ENCODE measurements around the gene CFH. TPM values are rescaled to one million over a fixed set of nuclear protein-coding genes. Genes with fewer than 3 reads are reported as not detected.
"Not testable (repeated sequence)": the region's sequence is repeated elsewhere in the genome, so short reads cannot be mapped to it uniquely, and the experiment has no call there.

Gene CFH
- total and polyA plus RNA-seq, 7 donors, result 5.3 to 40.2 (median 31.6) TPM

- Histone ChIP-seq H3K4me3 (no peak overlapping the region), H3K36me3 (no peaks in the 10 kb centered on the region), H3K27me3 (no peaks in the 10 kb centered on the region), H3K4me1 (no peaks in the 10 kb centered on the region), H3K27ac (no peak overlapping the region), H3K9me3 (no peaks in the 10 kb centered on the region)
- intact Hi-C loops (cut with DNase I), result no loop called here
- WGBS, 2 donors, result 87 to 89% methylated on average over 2 of the region's 2 CpGs
- TF ChIP-seq POLR2AphosphoS5 (IDR thresholded peaks at IDR 0.05) (no peak), POLR2A (IDR thresholded peaks at IDR 0.05) (no peak), CTCF (IDR thresholded peaks at IDR 0.05) (no peak), EP300 (IDR thresholded peaks at IDR 0.05) (no peak)
- no peak for DNase-seq
These were observed 13.4 kb upstream of the CFH start for GRCh38 chr1:196638466-196638865.

GRCh38 chr1:196639291-196639690 is 12.6 kb upstream of the CFH start:
- 78 to 79% methylated on average over 5 of the region's 5 CpGs for WGBS, 2 donors
- DNase-seq; H3K27me3 ChIP-seq; H3K4me1 ChIP-seq; H3K36me3 ChIP-seq; intact Hi-C loops (cut with DNase I); H3K27ac ChIP-seq; H3K9me3 ChIP-seq; H3K4me3 ChIP-seq: not testable (repeated sequence)

GRCh38 chr1:196640976-196641375 is 10.9 kb upstream of the CFH start:
- no peaks in the 10 kb centered on the region for H3K27me3 ChIP-seq
- intact Hi-C loops (cut with DNase I), result no loop called here
- no peaks in the 10 kb centered on the region for H3K4me1 ChIP-seq
- H3K9me3 ChIP-seq, result no peaks in the 10 kb centered on the region
- H3K4me3 ChIP-seq, result no peak overlapping the region
- no peak for DNase-seq
- H3K27ac ChIP-seq, result no peak overlapping the region
- H3K36me3 ChIP-seq, result no peaks in the 10 kb centered on the region
- WGBS, 2 donors, result 80 to 94% methylated on average over 1 of the region's 1 CpG
- TF ChIP-seq CTCF (IDR thresholded peaks at IDR 0.05) (no peak), EP300 (IDR thresholded peaks at IDR 0.05) (no peak), POLR2A (IDR thresholded peaks at IDR 0.05) (no peak), POLR2AphosphoS5 (IDR thresholded peaks at IDR 0.05) (no peak)

GRCh38 chr1:196649990-196650389 is 1.9 kb upstream of the CFH start:
- Histone ChIP-seq H3K36me3 (no peaks in the 10 kb centered on the region), H3K9me3 (no peaks in the 10 kb centered on the region), H3K4me3 (no peak overlapping the region), H3K4me1 (no peaks in the 10 kb centered on the region), H3K27ac (no peak overlapping the region), H3K27me3 (no peaks in the 10 kb centered on the region)
- 78 to 90% methylated on average over 12 of the region's 12 CpGs for WGBS, 2 donors
- TF ChIP-seq POLR2AphosphoS5 (IDR thresholded peaks at IDR 0.05) (no peak), POLR2A (IDR thresholded peaks at IDR 0.05) (no peak), CTCF (IDR thresholded peaks at IDR 0.05) (no peak), EP300 (IDR thresholded peaks at IDR 0.05) (no peak)
- intact Hi-C loops (cut with DNase I), result no loop called here
- no peak for DNase-seq

GRCh38 chr1:196650403-196650802 is 1.4 kb upstream of the CFH start:
- Histone ChIP-seq H3K27me3 (no peaks in the 10 kb centered on the region), H3K4me1 (no peaks in the 10 kb centered on the region), H3K9me3 (no peaks in the 10 kb centered on the region), H3K27ac (no peak overlapping the region), H3K4me3 (no peak overlapping the region), H3K36me3 (no peaks in the 10 kb centered on the region)
- WGBS, 2 donors, result 82 to 87% methylated on average over 12 of the region's 12 CpGs
- intact Hi-C loops (cut with DNase I), result no loop called here
- no peak for DNase-seq
- no peak for TF ChIP-seq CTCF (IDR thresholded peaks at IDR 0.05)
- TF ChIP-seq EP300 (IDR thresholded peaks at IDR 0.05), result no peak
